GM18502 (cell line): Measurements from ENCODE around the gene SCN4B.

ENCODE experiments used
- ATAC-seq: cut with Tn5 transposase; IDR thresholded peaks from one replicate; pipeline ENCODE4 v1.9.1; 2021; ENCODE audit warnings: mild to moderate bottlenecking; ENCODE audit not compliant: unreplicated experiment, poor library complexity

SCN4B gene

GRCh38 chr11:118084247-118084646, 68.4 kb downstream of the SCN4B start:
- ATAC-seq: no peak
